Activated CD4-positive, alpha-beta T cell treated with anti-CD3 and anti-CD28 coated beads, Interleukin-2, amount 50 U/mL, for 4 hours (primary cell): Measurements from ENCODE around the gene IQGAP2.
A peak's percentile ranks its signal among the peaks of the same experiment; 100 is the strongest.
"Not testable (repeated sequence)": the region's sequence is repeated elsewhere in the genome, so short reads cannot be mapped to it uniquely, and the experiment has no call there.

ENCODE experiments used
- DNase-seq, 2 experiments: peaks; one replicate each; pipeline ENCODE4 v3.0.0-alpha.2; 2020

The IQGAP2 gene

GRCh38 chr5:76546497-76547102, 143.5 kb downstream of the IQGAP2 start:
- DNase-seq = peak; percentile 32 to 40

GRCh38 chr5:76547242-76547890, 144.3 kb downstream of the IQGAP2 start:
- DNase-seq = peak; percentile 12 to 15

- DNase-seq = no peak
Observed at GRCh38 chr5:76547891-76548524, 144.9 kb downstream of the IQGAP2 start.

DNA sequence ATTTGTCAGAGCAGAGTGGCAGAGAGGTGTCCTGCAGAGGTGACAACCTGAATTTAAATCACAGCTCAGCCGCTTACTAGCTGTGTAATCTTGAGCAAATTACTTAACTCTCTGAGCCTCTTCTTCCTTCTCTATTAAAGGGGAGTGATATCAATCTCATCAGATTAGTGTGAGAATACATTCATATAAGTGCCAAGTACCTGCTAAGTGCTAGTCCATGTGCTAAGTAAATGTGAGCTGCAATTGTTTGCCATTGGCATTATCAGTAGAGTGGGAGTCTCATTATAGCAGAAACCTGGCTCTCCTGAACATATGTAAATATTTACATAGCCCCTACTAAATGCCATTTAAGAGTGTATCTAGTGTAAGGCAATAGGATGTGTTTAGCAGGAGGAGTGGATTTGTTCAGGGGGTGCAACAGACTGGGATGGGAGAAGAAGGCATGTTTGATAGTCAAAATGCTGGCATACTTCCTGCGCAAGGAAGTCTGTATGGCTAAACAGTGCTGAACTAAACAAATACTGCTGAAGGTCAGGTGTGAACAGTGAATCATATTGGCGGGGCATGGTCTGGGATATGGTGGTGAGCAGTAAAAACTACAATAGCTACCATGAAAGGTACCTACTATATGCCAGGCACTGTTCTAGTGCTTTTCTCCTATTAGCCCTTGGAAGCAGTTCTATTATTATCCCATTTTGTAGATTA, 145.6 kb downstream of the IQGAP2 start:
- no peak for DNase-seq

- DNase-seq = not testable (repeated sequence)
Observed at GRCh38 chr5:76550881-76551280, 147.8 kb downstream of the IQGAP2 start.

GRCh38 chr5:76552546-76552945, 149.5 kb downstream of the IQGAP2 start:
- no peak for DNase-seq

- DNase-seq = no peak
Observed at GRCh38 chr5:76553251-76553650, 150.2 kb downstream of the IQGAP2 start.

DNA sequence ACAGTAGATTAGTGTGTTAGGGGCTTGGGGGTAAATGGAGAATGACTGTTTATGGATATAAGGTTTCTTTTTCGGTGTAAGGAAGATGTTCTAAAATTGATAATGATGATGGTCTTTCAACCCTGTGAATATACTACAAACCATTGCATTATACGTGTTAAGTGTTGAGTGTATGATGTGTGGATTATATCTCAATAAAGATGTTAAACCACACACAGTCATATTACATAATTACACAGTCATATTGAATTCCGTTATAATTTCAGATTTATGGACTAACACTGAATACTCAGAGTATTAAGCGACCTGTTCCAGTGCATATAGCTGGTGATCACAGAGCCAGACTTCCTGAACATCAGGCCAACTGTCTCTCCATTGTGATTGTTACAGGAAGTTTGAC, 152.0 kb downstream of the IQGAP2 start:
- no peak for DNase-seq

DNA sequence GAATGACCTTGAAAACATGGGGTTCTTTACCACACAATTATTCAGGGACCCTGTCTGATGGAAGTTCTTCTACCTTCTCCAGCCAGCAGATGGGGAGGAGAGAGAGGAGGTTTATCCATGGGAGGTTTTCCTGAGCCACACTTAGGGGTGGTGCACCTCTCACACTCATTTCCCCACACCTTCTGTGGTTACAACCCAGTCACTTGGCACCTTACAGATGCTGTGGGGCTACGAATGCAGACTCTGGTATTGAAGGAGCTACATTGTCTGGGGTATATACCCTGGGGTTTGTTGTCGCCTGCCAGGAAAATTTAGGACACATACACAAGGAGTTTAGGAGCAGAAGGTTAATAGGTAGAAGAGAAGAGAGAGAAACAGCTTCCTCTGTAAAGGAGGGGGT, 152.6 kb downstream of the IQGAP2 start:
- no peak for DNase-seq

GRCh38 chr5:76556511-76557221, 153.6 kb downstream of the IQGAP2 start:
- no peak for DNase-seq

DNA sequence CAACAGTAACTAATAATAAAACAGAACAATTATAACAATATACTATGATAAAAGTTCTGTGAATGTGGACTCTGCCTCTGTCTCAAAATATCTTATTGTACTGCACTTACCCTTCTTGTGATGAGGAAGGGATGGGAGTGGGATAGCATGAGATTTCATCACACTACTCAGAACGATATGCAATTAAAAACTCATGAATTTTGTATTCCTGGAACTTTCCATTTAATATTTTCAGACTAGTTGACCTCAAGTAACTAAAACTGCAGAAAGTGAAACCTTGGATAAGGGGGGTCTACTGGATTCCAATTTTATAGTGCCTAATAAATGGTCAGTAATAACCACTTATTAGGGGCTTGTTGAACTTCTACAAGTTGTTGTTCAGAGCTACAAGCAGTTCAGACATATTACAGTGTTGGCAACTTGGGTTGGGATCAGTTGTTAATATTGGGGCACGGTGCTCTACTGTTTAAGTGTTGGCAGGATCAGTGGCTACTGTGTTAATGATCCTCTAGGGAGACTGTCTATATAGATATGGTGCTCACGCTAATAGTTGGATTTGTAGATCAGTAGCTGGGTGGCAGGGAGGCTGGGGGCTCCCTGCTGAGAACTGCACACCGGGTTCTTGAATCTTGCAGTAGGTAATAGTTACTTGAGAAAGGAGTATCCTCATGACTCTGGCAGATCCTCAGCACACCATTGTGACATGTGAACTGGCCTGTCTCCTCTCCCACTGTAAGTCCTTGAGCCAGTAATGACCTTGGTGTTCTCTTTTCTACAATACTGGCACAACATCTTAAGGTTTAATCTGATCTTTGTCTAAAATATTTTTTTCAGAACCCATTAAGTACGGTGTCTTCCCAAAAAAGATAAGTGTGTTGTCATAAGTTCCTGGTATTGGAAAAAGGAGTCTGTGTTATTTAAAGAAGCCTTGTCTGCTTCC, 158.1 kb downstream of the IQGAP2 start:
- DNase-seq = no peak

DNA sequence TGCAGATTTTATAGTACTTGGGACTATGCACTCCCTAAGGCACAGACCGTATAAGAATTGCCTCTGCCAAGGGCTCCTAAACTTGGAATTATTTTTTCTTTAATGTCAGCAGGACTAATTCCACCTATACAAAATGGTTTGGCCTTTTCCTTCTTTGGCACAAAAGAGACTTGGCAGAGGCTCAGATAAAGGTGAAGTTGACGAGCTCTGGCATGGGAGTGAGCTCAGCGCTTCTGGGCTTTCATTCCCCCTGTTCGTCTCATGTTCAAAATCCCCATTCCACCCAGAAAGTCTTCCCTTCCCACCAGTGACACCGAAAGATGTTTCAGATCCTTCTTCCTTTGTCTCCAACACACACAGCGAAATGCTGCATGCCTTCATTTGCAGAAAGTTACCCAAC, 158.9 kb downstream of the IQGAP2 start:
- no peak for DNase-seq

- no peak for DNase-seq
Observed at GRCh38 chr5:76565009-76565408, 161.9 kb downstream of the IQGAP2 start.

DNA sequence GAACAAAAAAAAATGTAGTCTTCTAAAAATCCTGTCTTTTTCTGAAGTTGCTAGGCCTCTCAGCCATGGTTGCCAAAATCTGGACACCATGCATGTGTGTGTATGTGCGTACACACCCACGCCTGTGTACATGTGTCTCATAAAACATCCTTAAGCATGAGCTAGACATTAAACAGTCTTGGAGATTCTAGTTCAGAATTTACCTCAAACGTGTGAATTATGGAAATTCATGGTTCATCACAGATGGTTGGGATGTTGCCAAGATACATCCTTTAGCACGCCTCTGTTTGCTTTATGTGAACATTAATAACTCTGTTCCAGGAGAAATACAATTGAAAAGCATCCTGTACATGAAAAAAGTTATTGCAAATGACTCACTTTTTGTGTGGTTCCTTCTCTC, 167.1 kb downstream of the IQGAP2 start:
- DNase-seq = no peak

DNA sequence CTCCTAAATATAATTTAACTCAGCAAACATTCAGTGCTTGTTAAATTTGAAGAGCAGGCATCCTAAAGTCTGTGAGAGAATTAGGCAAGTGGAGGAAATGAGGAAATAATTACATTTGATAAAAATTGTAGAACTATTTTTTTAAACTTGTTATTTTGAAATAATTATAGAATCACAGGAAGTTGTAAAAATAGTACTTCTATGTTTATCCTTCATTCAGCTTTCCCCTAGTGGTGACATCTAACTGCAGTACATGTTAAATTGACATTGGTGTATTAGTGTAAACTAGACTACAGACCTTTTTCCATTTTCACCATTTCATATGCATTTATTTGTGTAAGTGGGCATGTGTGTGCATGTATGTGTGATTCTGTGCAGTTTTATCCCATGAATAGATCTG, 168.5 kb downstream of the IQGAP2 start:
- DNase-seq = no peak

- no peak for DNase-seq
Observed at GRCh38 chr5:76576450-76576849, 173.4 kb downstream of the IQGAP2 start.

GRCh38 chr5:76576996-76577395, 173.9 kb downstream of the IQGAP2 start:
- DNase-seq = no peak

GRCh38 chr5:76579166-76579937, 176.3 kb downstream of the IQGAP2 start:
- no peak for DNase-seq

DNA sequence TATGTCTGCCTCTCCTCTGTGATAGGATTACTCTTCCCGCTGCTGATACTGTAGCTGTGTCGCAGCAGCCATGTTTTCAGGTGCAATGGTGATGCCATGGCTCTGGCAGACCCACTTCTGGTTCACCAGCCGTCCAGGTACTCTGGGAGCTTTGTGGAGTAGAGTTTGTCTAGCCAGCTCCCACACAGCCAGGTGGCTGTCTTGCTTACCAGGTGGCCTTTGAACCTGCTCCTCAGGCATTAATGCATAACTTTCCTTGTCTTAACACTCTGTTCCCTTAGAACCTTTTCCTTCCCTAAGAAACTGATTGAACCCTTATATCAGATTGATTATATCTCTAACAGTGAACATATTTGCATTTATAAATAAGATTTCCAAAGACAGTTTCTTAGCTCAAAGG, 177.9 kb downstream of the IQGAP2 start:
- DNase-seq = no peak

DNA sequence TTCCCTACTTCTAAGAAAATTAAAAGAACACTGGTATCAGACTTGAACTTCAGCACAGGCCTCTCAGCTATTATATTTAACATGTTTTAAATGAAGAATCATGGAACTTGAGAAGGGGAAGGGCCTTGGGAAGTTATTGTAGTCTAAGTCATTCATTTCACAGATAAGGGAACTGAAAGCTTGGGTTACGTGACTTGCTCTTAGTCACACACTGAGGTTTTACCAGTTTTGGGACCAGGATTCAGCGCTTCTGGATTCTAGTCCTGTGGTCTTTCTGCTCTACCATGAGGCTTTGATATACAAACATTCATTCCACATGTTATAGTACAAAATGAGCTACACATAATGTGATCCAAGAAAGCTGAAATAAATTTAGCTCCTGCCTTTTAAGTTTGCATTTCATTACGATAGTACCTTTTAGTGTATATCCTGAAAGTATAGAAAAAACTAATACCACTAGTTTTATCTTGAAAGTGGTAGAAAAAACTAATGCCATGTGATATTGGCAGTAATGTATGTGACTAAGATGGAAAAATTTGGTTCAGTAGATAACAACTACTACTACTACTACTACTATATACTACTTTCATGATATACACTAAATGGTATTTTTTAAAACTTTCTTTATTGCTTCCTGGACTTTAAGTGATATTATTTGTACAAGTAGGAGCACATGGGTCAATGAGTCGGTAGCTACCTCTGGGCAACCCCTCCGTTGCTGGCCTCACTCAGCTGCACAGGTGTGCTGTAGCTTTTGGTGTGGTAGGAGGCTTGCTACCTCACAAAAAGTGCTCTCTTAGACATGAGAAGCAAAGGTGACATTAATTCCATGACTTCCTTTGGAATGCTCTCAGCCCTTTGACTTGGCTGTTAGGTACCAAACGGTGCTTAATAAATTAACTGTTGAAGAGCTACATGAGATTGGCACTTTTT, 179.4 kb downstream of the IQGAP2 start:
- no peak for DNase-seq
